ENCODE results near the gene GPER1.

- TF ChIP-seq, protein P1, sequence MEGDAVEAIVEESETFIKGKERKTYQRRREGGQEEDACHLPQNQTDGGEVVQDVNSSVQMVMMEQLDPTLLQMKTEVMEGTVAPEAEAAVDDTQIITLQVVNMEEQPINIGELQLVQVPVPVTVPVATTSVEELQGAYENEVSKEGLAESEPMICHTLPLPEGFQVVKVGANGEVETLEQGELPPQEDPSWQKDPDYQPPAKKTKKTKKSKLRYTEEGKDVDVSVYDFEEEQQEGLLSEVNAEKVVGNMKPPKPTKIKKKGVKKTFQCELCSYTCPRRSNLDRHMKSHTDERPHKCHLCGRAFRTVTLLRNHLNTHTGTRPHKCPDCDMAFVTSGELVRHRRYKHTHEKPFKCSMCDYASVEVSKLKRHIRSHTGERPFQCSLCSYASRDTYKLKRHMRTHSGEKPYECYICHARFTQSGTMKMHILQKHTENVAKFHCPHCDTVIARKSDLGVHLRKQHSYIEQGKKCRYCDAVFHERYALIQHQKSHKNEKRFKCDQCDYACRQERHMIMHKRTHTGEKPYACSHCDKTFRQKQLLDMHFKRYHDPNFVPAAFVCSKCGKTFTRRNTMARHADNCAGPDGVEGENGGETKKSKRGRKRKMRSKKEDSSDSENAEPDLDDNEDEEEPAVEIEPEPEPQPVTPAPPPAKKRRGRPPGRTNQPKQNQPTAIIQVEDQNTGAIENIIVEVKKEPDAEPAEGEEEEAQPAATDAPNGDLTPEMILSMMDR (conservative IDR thresholded peaks at IDR 0.05; ENCODE audit: low read length), result no peak
- TF ChIP-seq EZH2phosphoT487 (IDR thresholded peaks at IDR 0.05; ENCODE audit: borderline replicate concordance, low read depth, low read length), result no peak
Measured at GRCh38 chr7:1065263-1065584, 22.7 kb upstream of the GPER1 start.

Measured in OCI-LY7 (cell line).